Uterus (tissue), 4 donors: Measurements from ENCODE around the gene INSL6. TPM values are rescaled to one million over a fixed set of nuclear protein-coding genes. Genes with fewer than 3 reads are reported as not detected.

Source experiments
- DNase-seq, 2 donors: peaks; one replicate each; pipeline ENCODE4 v3.0.0-alpha.2; 2019 to 2020
- H3K27ac ChIP-seq, 2 donors: fragments of 200-600 bp; sonication (generic); 1 replicate in 1 of 2; 2 replicates in 1 of 2; pipeline ENCODE4 v1.5.1; 2016 to 2018
- H3K27me3 ChIP-seq, 2 donors: fragments of 200-600 bp; sonication (generic); one replicate each; pipeline ENCODE4 v1.5.1; 2018 to 2019; ENCODE audit warnings: control low read depth in 1 of 2
- H3K36me3 ChIP-seq, 2 donors: fragments of 200-600 bp; sonication (generic); one replicate each; pipeline ENCODE4 v1.5.1; 2019; ENCODE audit warnings: control low read depth in 1 of 2
- H3K4me1 ChIP-seq, 2 donors: fragments of 200-600 bp; sonication (generic); one replicate each; pipeline ENCODE4 v1.5.1; 2018 to 2019; ENCODE audit warnings: control low read depth in 1 of 2
- H3K4me3 ChIP-seq, 2 donors: fragments of 200-600 bp; sonication (generic); 1 replicate in 1 of 2; 2 replicates in 1 of 2; pipeline ENCODE4 v1.5.1; 2018 to 2019; ENCODE audit warnings: mild to moderate bottlenecking in 1 of 2
- H3K9me3 ChIP-seq, 2 donors: fragments of 200-600 bp; sonication (generic); one replicate each; pipeline ENCODE4 v1.5.1; 2019; ENCODE audit warnings: control low read depth in 1 of 2
- CTCF ChIP-seq, 4 experiments: fragments of 200-600 bp in 2 of 4; fragments of 450-650 bp in 2 of 4; sonication (generic) in 2 of 4; IDR thresholded peaks; one replicate each; pipeline ENCODE4 v1.5.1; 2016 to 2019; ENCODE audit warnings: antibody characterized with exemption in 4 of 4, mild to moderate bottlenecking in 2 of 4, moderate library complexity in 1 of 4
- POLR2A ChIP-seq, 2 donors: fragments of 450-650 bp; IDR thresholded peaks; one replicate each; pipeline ENCODE4 v1.6.1; 2016; ENCODE audit warnings: antibody characterized with exemption in 2 of 2, mild to moderate bottlenecking in 1 of 2, moderate library complexity in 1 of 2
- intact Hi-C: fragments of 100-400 bp; cut with DNase I; formaldehyde crosslinking; loops from one replicate; pipeline ENCODE4 v1.15.1; 2023; ENCODE audit warnings: low total_unique reads
- total RNA-seq, 4 donors: library from RNA; depleted of rRNA in 3 of 4; stranded (reverse); fragments of >200 nt in 3 of 4; gene quantifications; one replicate each; pipeline versions ENCODE4 v1.1.0 to v1.2.4, GENCODE V29; 2014 to 2023
- donor health status: DM: yes; HTN: yes; CAD: no.

Gene INSL6
- total RNA-seq, 4 donors from 2014 or later, result 0.48 TPM; not detected in 3

- Histone ChIP-seq H3K27ac (no peak overlapping the region), H3K4me1 (no peaks in the 10 kb centered on the region), H3K36me3 (no peaks in the 10 kb centered on the region), H3K4me3 (no peak overlapping the region), H3K27me3 (no peaks in the 10 kb centered on the region), H3K9me3 (peaks cover 0 to 3% of the 10 kb centered on the region in 2 donors)
- no peak for DNase-seq
- intact Hi-C loops, result no loop called here
- TF ChIP-seq POLR2A (IDR thresholded peaks at IDR 0.05) (no peak), CTCF (IDR thresholded peaks at IDR 0.05) (no peak)
Measured at GRCh38 chr9:5178126-5178805, 7.2 kb downstream of the INSL6 start.

GRCh38 chr9:5146241-5146640, 39.2 kb downstream of the INSL6 start:
- Histone ChIP-seq H3K27ac (no peak overlapping the region), H3K4me3 (no peak overlapping the region), H3K4me1 (no peaks in the 10 kb centered on the region), H3K36me3 (no peaks in the 10 kb centered on the region), H3K9me3 (peaks cover 0 to 9% of the 10 kb centered on the region in 2 donors), H3K27me3 (no peaks in the 10 kb centered on the region)
- no peak for DNase-seq
- TF ChIP-seq CTCF (IDR thresholded peaks at IDR 0.05) (no peak), POLR2A (IDR thresholded peaks at IDR 0.05) (no peak)
- intact Hi-C loops, result no loop called here

GRCh38 chr9:5144217-5144616, 41.2 kb downstream of the INSL6 start:
- intact Hi-C loops, result no loop called here
- H3K27me3 ChIP-seq, result no peaks in the 10 kb centered on the region
- H3K4me1 ChIP-seq, result no peaks in the 10 kb centered on the region
- TF ChIP-seq POLR2A (IDR thresholded peaks at IDR 0.05), result no peak
- TF ChIP-seq CTCF (IDR thresholded peaks at IDR 0.05), result no peak
- H3K36me3 ChIP-seq, result no peaks in the 10 kb centered on the region
- H3K27ac ChIP-seq, result no peak overlapping the region
- no peak overlapping the region for H3K4me3 ChIP-seq
- peaks cover 0 to 9% of the 10 kb centered on the region in 2 donors for H3K9me3 ChIP-seq
- no peak for DNase-seq

- Histone ChIP-seq H3K27me3 (no peaks in the 10 kb centered on the region), H3K4me1 (no peaks in the 10 kb centered on the region), H3K27ac (no peak overlapping the region), H3K9me3 (peaks cover 0 to 20% of the 10 kb centered on the region in 2 donors), H3K4me3 (no peak overlapping the region), H3K36me3 (no peaks in the 10 kb centered on the region)
- TF ChIP-seq CTCF (IDR thresholded peaks at IDR 0.05) (no peak), POLR2A (IDR thresholded peaks at IDR 0.05) (no peak)
- intact Hi-C loops, result no loop called here
- no peak for DNase-seq
Measured at GRCh38 chr9:5140151-5140550, 45.3 kb downstream of the INSL6 start.

- no peak for DNase-seq
- no peak for TF ChIP-seq CTCF (IDR thresholded peaks at IDR 0.05)
- TF ChIP-seq POLR2A (IDR thresholded peaks at IDR 0.05), result no peak
- no peak overlapping the region for H3K27ac ChIP-seq
- no peaks in the 10 kb centered on the region for H3K36me3 ChIP-seq
- H3K4me3 ChIP-seq, result no peak overlapping the region
- no peaks in the 10 kb centered on the region for H3K9me3 ChIP-seq
- no peaks in the 10 kb centered on the region for H3K4me1 ChIP-seq
- no peaks in the 10 kb centered on the region for H3K27me3 ChIP-seq
- intact Hi-C loops, result no loop called here
Measured at GRCh38 chr9:5122516-5122915, 62.9 kb downstream of the INSL6 start.
